GM18511 (cell line): ENCODE measurements around the gene RNF220.

Source experiments
- ATAC-seq: cut with Tn5 transposase; IDR thresholded peaks from one replicate; pipeline ENCODE4 v1.9.1; 2021; ENCODE audit warnings: mild to moderate bottlenecking, moderate library complexity; ENCODE audit not compliant: unreplicated experiment

Gene RNF220

GRCh38 chr1:44406737-44407429 is 1.8 kb downstream of the RNF220 start:
- no peak for ATAC-seq

GRCh38 chr1:44407430-44408211 is 2.6 kb downstream of the RNF220 start:
- ATAC-seq: no peak

DNA sequence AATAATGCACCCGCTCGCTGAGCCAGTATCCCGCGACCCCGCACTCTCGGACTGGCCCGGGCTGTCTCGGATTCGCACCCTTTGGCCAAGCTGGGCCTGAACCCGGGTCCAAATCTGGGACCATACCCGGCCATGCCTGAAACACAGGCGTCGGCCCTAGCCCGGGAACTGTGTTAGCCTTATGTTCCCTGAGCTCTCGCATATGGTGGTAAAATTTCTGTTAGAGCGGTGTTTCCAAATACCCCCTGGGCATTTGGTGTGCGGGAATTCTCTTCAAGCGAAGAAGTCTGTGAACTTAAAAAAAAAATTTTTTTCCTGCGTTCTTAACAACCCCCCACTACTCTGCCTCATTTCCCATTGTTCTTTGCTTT is 3.1 kb downstream of the RNF220 start:
- ATAC-seq: no peak

DNA sequence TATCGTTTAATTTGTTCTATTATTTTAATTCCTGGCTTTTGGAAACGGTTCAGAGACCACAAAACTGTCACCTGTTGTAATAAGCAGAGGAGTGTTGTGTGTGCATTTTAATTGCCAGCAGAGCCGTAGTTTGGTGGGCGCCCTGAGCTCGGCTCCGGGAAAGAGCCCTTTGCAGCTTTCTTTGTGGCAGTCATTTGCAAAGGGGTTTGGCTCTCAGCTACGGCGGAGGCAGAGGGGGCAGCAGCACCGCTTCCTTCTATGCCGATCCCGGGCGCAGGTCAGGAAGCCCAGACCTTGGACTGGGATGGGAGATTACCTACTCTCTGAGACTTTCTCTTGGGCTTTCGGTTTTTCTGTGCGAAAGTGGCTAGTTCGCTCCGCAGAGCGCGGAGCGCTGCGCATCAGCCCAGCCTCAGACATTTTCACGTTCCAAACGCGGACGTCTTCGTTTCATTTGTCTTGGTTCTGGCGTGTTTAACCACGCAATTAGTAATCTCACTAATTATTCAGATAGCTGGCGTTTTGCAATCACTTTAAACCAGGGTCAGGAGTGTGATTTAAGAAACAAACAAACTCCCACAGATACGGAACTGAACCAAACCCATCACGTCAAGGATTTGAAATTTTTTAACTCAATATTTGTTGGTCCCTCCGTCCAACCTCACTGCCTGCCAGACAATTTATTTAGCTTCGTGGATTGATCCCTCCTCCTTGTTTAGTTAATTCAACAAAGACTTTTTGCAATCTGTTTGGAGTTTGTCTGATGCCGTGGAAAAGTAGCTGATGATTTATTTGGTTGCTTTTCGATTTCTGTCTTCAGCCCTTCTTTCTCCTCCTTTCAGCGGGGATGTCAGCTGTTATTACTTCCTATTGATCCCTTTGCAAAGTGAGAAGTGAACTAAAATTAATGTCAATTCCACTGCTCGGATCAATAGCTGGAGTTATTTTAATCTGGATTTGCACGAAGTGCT is 3.9 kb downstream of the RNF220 start:
- ATAC-seq: no peak

DNA sequence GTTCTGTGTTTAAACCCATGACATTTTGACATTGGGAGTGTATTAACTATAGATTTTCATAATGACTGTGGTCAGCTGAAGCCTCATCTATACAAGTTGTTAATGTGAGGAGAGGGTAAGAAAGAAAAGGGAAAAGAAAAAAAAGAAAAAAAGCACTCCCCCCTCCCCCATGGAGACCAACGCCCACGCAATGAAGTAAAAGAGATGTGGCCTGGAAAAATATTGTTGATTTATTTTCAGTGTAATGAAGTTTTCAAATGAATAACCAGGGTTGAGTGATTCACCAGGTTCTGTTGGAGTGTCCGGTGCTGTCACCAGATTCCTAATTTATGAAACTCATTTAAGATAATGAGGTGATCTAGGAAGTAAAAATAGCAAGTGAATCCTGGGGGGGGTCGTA is 4.7 kb downstream of the RNF220 start:
- no peak for ATAC-seq

- no peak for ATAC-seq
Measured at GRCh38 chr1:44411861-44412260, 6.8 kb downstream of the RNF220 start.

GRCh38 chr1:44412601-44413000 is 7.5 kb downstream of the RNF220 start:
- no peak for ATAC-seq

DNA sequence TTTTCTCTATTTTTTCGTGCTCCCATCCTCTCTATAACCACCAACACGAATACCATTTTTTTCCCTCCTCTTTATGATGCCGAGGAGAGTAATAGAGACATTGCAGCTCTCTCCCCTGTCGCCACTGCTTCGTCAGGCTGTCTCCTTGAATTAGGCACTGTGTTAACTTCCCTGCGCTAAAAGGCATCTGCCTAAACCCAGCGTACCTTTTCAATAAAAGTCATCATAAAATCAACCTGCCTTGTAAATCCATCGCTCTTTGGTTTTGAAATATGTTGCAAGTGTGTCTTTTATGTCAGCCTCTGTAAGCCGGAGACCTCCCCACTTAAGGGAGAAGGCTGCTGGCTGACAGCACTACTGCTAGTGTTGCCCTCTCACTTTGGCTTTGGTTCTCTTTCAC is 8.7 kb downstream of the RNF220 start:
- no peak for ATAC-seq

DNA sequence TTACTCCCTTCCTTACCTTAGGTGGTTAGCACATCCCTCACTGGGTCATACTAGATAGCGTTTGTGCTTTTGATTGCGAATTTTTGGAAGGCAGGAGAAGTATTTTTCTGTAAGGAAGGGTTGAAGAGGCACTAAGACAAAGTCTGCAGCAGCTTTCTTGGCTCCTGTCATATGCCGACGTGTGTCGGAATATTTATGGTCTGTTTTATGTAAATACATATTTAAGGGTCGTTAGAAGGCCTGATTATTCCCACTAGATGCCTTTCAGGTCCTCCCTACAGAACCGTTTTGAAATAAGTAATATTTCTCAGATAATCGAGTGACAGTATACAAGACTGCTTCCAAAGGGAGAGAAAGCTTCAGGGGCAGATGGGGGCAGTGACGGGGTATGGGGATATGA is 10.0 kb downstream of the RNF220 start:
- ATAC-seq: no peak

GRCh38 chr1:44416408-44416807 is 11.4 kb downstream of the RNF220 start:
- ATAC-seq: no peak

- no peak for ATAC-seq
Measured at GRCh38 chr1:44417351-44418021, 12.4 kb downstream of the RNF220 start.

GRCh38 chr1:44418022-44418673 is 13.1 kb downstream of the RNF220 start:
- no peak for ATAC-seq

DNA sequence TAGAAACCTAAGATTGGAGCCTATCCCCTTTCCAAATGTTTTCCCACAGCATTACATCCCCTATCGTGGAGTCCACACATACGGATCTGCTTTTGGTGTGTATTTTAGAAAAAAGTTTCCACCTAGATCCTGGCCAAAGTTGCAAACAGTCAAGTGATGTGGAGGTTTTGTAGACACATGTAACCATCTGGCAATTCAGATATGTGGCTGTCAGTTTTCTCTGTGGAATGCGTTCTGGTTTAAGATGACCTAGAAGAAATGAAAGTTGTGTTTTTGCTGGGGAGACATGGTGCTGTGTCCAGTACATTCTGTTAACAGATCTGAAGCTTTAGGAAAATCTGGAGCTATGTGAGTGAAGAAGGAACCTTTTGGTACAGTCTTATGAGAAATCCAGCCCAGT is 14.8 kb downstream of the RNF220 start:
- no peak for ATAC-seq

DNA sequence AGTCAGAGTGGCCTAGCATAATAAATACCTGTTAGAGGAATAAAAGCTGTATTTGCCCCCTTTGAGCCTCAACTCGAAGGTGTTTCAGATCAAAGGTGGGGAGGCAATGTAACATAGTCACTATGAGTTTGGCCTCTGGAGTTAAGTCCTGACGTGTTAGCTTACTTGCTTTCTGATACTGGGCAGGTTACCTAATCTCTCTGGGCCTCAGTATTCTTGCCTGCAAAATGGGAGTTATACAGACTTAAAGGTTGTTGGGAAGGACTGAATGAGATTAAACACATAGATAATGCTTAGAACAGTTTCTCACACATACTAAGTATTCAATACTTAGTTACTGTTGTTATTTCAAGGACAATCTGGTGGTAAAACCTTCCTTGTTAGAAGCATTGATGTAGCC is 15.5 kb downstream of the RNF220 start:
- no peak for ATAC-seq

- no peak for ATAC-seq
Measured at GRCh38 chr1:44421446-44421884, 16.4 kb downstream of the RNF220 start.

GRCh38 chr1:44422161-44422560 is 17.1 kb downstream of the RNF220 start:
- ATAC-seq: no peak

GRCh38 chr1:44423591-44424537 is 18.8 kb downstream of the RNF220 start:
- no peak for ATAC-seq

DNA sequence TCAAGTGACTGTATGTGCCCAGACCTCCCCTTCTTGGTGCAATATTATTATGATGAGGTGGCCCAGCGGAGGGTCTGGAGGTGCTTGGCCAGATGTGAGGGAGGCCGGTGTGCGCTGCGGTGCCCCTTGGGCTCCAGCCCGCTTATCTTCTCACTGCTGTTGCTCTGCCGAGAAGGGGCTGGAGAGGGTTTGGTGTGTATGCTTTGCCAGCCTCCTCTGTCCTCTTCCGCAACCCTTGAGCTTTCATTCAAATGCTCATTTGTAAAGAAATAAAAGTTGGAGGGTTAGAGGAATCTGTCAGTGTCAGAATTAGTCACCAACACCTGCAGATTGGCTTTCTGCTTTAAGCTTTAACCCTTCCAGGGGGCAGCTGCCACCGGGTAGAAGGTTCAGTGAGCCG is 19.7 kb downstream of the RNF220 start:
- no peak for ATAC-seq
